ENCODE data around the gene CEMIP. TPM values are rescaled to one million over a fixed set of nuclear protein-coding genes. Genes with fewer than 3 reads are reported as not detected.

CEMIP gene
- total and polyA plus RNA-seq, 2 of the 4 experiments (the other 2 are of a cell fraction), result 63.8 to 78.0 TPM

DNA sequence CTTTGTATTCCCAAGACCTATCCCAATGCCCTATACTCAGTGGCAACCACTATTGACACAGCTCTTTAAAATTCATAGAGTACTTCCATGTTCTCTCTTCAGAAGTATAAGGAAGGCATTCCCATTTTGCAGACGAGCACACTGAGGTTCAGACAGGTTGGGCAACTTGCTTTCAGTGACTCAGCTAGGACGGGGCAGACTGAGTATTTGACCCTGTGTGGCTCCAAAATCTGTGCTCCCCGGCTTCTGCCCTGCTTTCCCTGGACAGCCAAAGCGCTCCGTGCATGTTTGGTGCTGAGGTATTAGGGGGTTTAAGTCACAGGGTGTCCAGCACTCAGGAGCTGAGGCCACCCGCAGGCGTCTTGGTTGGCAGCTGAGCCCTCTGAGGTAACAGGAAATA, 59.5 kb downstream of the CEMIP start:
- Histone ChIP-seq H4K5ac (ENCODE audit: low read depth, low read length) (no peak overlapping the region), H3K4me1 (ENCODE audit: control insufficient read depth, insufficient read depth, low read length) (peaks cover 7% of the 10 kb centered on the region; the same call in 1 of the 2 replicates), H4K8ac (ENCODE audit: low read depth in 2 of 2, low read length in 2 of 2) (no peak overlapping the region), H3K4ac (ENCODE audit: low read depth, low read length) (no peak overlapping the region), H3K9ac (ENCODE audit: low read depth, low read length) (no peak overlapping the region), H4K91ac (ENCODE audit: insufficient read depth, low read depth, low read length) (no peak overlapping the region), H3K14ac (replicated peaks; ENCODE audit: low read depth, low read length) (no peak overlapping the region), H2AK5ac (ENCODE audit: low read depth, low read length) (no peak overlapping the region), H2BK15ac (ENCODE audit: low read depth, low read length) (no peak overlapping the region), H2AFZ (replicated peaks; ENCODE audit: low read length, poor library complexity) (peak overlapping the region; percentile 28), H3K18ac (ENCODE audit: low read depth, low read length) (no peak overlapping the region), H2AK9ac (replicated peaks; ENCODE audit: low read depth, low read length, poor library complexity) (no peak overlapping the region), H2BK20ac (ENCODE audit: low read depth, low read length) (no peak overlapping the region), H3K27ac (ENCODE audit: insufficient read depth, low read length) (no peak overlapping the region), H3K27me3 (ENCODE audit: control insufficient read depth, insufficient read depth, low read length) (no peaks in the 10 kb centered on the region), H3K79me1 (ENCODE audit: low read depth in 1 of 2, low read length in 2 of 2) (peaks cover 3 to 34% of the 10 kb centered on the region in 2 experiments; a peak in 3 of 4 replicates), H2BK120ac (ENCODE audit: low read depth, low read length) (no peak overlapping the region), H4K20me1 (ENCODE audit: insufficient read depth, low read length) (peaks cover 95% of the 10 kb centered on the region), H3K4me3 (ENCODE audit: insufficient read depth, low read depth, low read length) (no peak overlapping the region), H3K36me3 (ENCODE audit: control insufficient read depth, insufficient read depth, low read length) (peaks cover 67% of the 10 kb centered on the region), H2BK5ac (ENCODE audit: low read depth, low read length, poor library complexity, severe bottlenecking) (no peak overlapping the region), H3K9me3 (ENCODE audit: control insufficient read depth, insufficient read depth, low read length) (no peaks in the 10 kb centered on the region), H3K56ac (ENCODE audit: extremely low read depth, insufficient read depth, low read length) (no peak overlapping the region), H3K23ac (ENCODE audit: low read depth, low read length) (no peak overlapping the region), H3K4me2 (ENCODE audit: low read depth, low read length) (no peak overlapping the region), H3K9me1 (ENCODE audit: insufficient read depth, low read length) (peaks cover 5% of the 10 kb centered on the region; the same call in 1 of the 2 replicates)
- DNase-seq, result no peak
- ChIA-PET POLR2A (ENCODE audit: unreplicated experiment) (no interaction called here), CTCF (no interaction called here)
- 92% methylated on average over 2 of the region's 7 CpGs; no CpG with 5 or more reads in 1 of the 2 experiments for WGBS, 2 experiments (ENCODE audit: extremely low coverage in 2 of 2, insufficient read length in 1 of 2)
- TF ChIP-seq POLR2A (IDR thresholded peaks at IDR 0.05; ENCODE audit: low read depth, low read length) (no peak), FOS (IDR thresholded peaks at IDR 0.05; ENCODE audit: low read depth, low read length) (no peak), RCOR1 (IDR thresholded peaks at IDR 0.05; ENCODE audit: insufficient replicate concordance, low read length) (no peak), MAZ (IDR thresholded peaks at IDR 0.05; ENCODE audit: borderline replicate concordance, low read depth, low read length) (no peak), CTCF (conservative IDR thresholded peaks at IDR 0.05; ENCODE audit: low read depth, low read length) (no peak), SMC3 (IDR thresholded peaks at IDR 0.05; ENCODE audit: low read depth, low read length) (no peak), USF2 (IDR thresholded peaks at IDR 0.05; ENCODE audit: low read depth, low read length) (no peak), MXI1 (IDR thresholded peaks at IDR 0.05; ENCODE audit: borderline replicate concordance, low read depth, low read length) (no peak), CHD1 (IDR thresholded peaks at IDR 0.05; ENCODE audit: low read depth, low read length) (no peak), BHLHE40 (IDR thresholded peaks at IDR 0.05; ENCODE audit: low read depth, low read length) (no peak), NFE2L2 (IDR thresholded peaks at IDR 0.05; ENCODE audit: low read depth, low read length) (no peak), CEBPB (IDR thresholded peaks at IDR 0.05; ENCODE audit: low read depth, low read length) (no peak), RFX5 (IDR thresholded peaks at IDR 0.05; ENCODE audit: low read depth, low read length) (no peak), MAFK (IDR thresholded peaks at IDR 0.05; ENCODE audit: low read depth, low read length) (no peak), RAD21 (IDR thresholded peaks at IDR 0.05; ENCODE audit: low read length) (no peak)
- TF ChIP-seq, protein P1, sequence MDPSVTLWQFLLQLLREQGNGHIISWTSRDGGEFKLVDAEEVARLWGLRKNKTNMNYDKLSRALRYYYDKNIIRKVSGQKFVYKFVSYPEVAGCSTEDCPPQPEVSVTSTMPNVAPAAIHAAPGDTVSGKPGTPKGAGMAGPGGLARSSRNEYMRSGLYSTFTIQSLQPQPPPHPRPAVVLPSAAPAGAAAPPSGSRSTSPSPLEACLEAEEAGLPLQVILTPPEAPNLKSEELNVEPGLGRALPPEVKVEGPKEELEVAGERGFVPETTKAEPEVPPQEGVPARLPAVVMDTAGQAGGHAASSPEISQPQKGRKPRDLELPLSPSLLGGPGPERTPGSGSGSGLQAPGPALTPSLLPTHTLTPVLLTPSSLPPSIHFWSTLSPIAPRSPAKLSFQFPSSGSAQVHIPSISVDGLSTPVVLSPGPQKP (IDR thresholded peaks at IDR 0.05; ENCODE audit: borderline replicate concordance, low read depth, low read length), result no peak
- ATAC-seq (ENCODE audit: low read depth), result no peak
- dilution Hi-C loops (cut with HindIII; ENCODE audit: low sequenced_read_pairs, unreplicated experiment), result no loop called here
- BruUV-seq (replicated peaks), result no TSS peak
- intact Hi-C loops (cut with micrococcal nuclease), result no loop called here
- in situ Hi-C loops (cut with MboI; ENCODE audit: low sequenced_read_pairs), result no loop called here

All from IMR-90 (cell line).